Stimulated activated CD8-positive, alpha-beta memory T cell treated with anti-CD3 and anti-CD28 coated beads, Interleukin-12 subunit alpha, Interleukin-12 subunit beta, amount 100 ng/mL, for 1 hour (primary cell): Measurements from ENCODE around the gene HPSE.
"Not testable (repeated sequence)": the region's sequence is repeated elsewhere in the genome, so short reads cannot be mapped to it uniquely, and the experiment has no call there.

ENCODE experiments used
- DNase-seq: peaks from one replicate; pipeline ENCODE4 v3.0.0-alpha.2; 2020; ENCODE audit warnings: low read depth

The HPSE gene

GRCh38 chr4:83283181-83283580, 51.5 kb downstream of the HPSE start:
- DNase-seq: no peak

- peak; percentile 45 for DNase-seq
Measured at GRCh38 chr4:83282049-83282535, 52.6 kb downstream of the HPSE start.

GRCh38 chr4:83281307-83281706, 53.3 kb downstream of the HPSE start:
- DNase-seq: no peak

GRCh38 chr4:83276299-83277040, 58.2 kb downstream of the HPSE start:
- no peak for DNase-seq

GRCh38 chr4:83273926-83274325, 60.7 kb downstream of the HPSE start:
- DNase-seq: not testable (repeated sequence)

GRCh38 chr4:83272900-83273299, 61.7 kb downstream of the HPSE start:
- no peak for DNase-seq

GRCh38 chr4:83269256-83269655, 65.4 kb downstream of the HPSE start:
- DNase-seq: no peak

- DNase-seq: no peak
Measured at GRCh38 chr4:83268491-83268890, 66.2 kb downstream of the HPSE start.

- no peak for DNase-seq
Measured at GRCh38 chr4:83267830-83268475, 66.7 kb downstream of the HPSE start.

- DNase-seq: no peak
Measured at GRCh38 chr4:83267121-83267829, 67.4 kb downstream of the HPSE start.

- no peak for DNase-seq
Measured at GRCh38 chr4:83266689-83267088, 68.0 kb downstream of the HPSE start.

GRCh38 chr4:83263106-83263505, 71.5 kb downstream of the HPSE start:
- no peak for DNase-seq

GRCh38 chr4:83262682-83263081, 72.0 kb downstream of the HPSE start:
- DNase-seq: no peak

- no peak for DNase-seq
Measured at GRCh38 chr4:83261307-83261706, 73.3 kb downstream of the HPSE start.

- no peak for DNase-seq
Measured at GRCh38 chr4:83259586-83259985, 75.1 kb downstream of the HPSE start.

GRCh38 chr4:83258461-83258860, 76.2 kb downstream of the HPSE start:
- DNase-seq: no peak

GRCh38 chr4:83257811-83258210, 76.8 kb downstream of the HPSE start:
- no peak for DNase-seq

- DNase-seq: no peak
Measured at GRCh38 chr4:83255584-83255983, 79.1 kb downstream of the HPSE start.

GRCh38 chr4:83252782-83253405, 81.8 kb downstream of the HPSE start:
- peak; percentile 54 for DNase-seq

GRCh38 chr4:83251447-83251830, 83.2 kb downstream of the HPSE start:
- no peak for DNase-seq

GRCh38 chr4:83250687-83251446, 83.8 kb downstream of the HPSE start:
- DNase-seq: no peak

- no peak for DNase-seq
Measured at GRCh38 chr4:83248486-83248885, 86.2 kb downstream of the HPSE start.
